Measurements from ENCODE around the gene SWAP70.

Gene SWAP70

GRCh38 chr11:9774109-9774508, 110.2 kb downstream of the SWAP70 start:
- Histone ChIP-seq H2BK120ac (ENCODE audit: low read depth, low read length) (no peak overlapping the region), H3K4me3 (ENCODE audit: insufficient read depth in 1 of 2, low read depth in 1 of 2, low read length in 2 of 2) (no peak overlapping the region), H3K23ac (ENCODE audit: low read length in 2 of 2) (no peak overlapping the region), H3K4me1 (ENCODE audit: control insufficient read depth, insufficient read depth, low read depth, low read length) (peaks cover 5% of the 10 kb centered on the region), H2BK12ac (ENCODE audit: low read length in 2 of 2) (no peak overlapping the region), H3K14ac (ENCODE audit: low read length in 2 of 2) (no peak overlapping the region), H3K27ac (ENCODE audit: low read length, poor library complexity, severe bottlenecking) (peak overlapping the region; percentile 49), H3K4me2 (ENCODE audit: low read length, poor library complexity, severe bottlenecking) (no peak overlapping the region), H3K4ac (ENCODE audit: low read depth in 1 of 2, low read length in 2 of 2) (no peak overlapping the region), H3K18ac (ENCODE audit: low read depth in 1 of 2, low read length in 2 of 2) (no peak overlapping the region), H4K8ac (ENCODE audit: low read length) (no peak overlapping the region), H4K91ac (ENCODE audit: low read length) (no peak overlapping the region), H3K9me3 (ENCODE audit: control insufficient read depth, low read length) (no peaks in the 10 kb centered on the region), H2BK5ac (ENCODE audit: low read depth, low read length, poor library complexity, severe bottlenecking) (no peak overlapping the region), H2AFZ (ENCODE audit: low read depth, low read length) (no peak overlapping the region), H2AK5ac (ENCODE audit: low read length, severe bottlenecking) (peak overlapping the region; percentile 89), H3K36me3 (ENCODE audit: control insufficient read depth in 1 of 2, insufficient read depth in 2 of 2, low read depth in 1 of 2, low read length in 2 of 2) (peaks cover 3 to 26% of the 10 kb centered on the region in 2 experiments), H3K9ac (ENCODE audit: low read length) (peak overlapping the region; percentile 35), H2BK15ac (ENCODE audit: low read depth, poor library complexity, severe bottlenecking) (no peak overlapping the region), H3K79me1 (replicated peaks; ENCODE audit: low read length, poor library complexity, severe bottlenecking) (peaks cover 9% of the 10 kb centered on the region), H3K27me3 (ENCODE audit: control insufficient read depth in 1 of 2, insufficient read depth in 1 of 2, low read length in 2 of 2) (no peaks in the 10 kb centered on the region)
- DNase-seq = no peak

DNA sequence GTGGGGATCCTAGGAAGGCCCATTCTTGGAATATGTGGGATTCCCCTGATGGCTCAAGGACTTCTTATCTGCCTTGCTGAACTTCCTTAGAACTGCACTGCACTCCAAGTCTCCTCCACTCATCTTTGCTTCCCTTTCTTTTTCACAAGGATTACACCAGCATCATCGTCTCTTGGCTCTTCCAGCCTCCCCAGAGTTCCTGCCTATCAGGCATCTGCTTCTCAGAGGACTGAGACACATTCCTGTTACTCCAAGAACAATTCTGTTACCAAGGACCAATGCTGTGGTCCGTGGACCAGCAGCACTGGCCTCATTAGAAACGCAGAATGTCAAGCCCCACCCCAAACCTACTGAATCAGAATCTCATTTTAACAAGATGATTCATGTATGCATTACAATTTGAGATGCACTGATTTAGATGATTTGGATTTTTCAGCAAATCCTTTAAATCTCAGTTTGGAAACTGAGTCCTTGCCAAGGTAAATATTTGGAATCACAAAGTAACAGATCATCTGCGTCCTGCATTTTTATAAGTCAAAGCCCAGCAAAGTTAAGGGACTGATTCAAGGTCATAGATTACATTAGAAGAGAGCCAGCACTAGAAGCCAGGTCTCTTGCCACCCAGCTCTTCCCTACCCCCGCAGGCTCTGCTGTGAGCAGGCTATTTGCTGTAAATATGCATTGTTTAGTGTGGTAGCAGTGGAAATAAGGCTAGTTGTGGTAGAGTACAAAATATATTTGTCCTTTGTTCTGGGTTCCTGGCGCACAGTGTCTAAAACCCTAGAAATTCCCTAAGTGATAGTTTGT, 110.9 kb downstream of the SWAP70 start:
- Histone ChIP-seq H3K14ac (ENCODE audit: low read length in 2 of 2) (no peak overlapping the region), H3K4me2 (ENCODE audit: low read length, poor library complexity, severe bottlenecking) (no peak overlapping the region), H4K91ac (ENCODE audit: low read length) (no peak overlapping the region), H3K4me1 (ENCODE audit: control insufficient read depth, insufficient read depth, low read depth, low read length) (peaks cover 5% of the 10 kb centered on the region), H3K27ac (ENCODE audit: low read length, poor library complexity, severe bottlenecking) (peak overlapping the region; percentile 60), H3K79me1 (replicated peaks; ENCODE audit: low read length, poor library complexity, severe bottlenecking) (peaks cover 8% of the 10 kb centered on the region), H2BK12ac (ENCODE audit: low read length in 2 of 2) (peak overlapping the region in 1 of 2 experiments; percentile 77), H4K8ac (ENCODE audit: low read length) (no peak overlapping the region), H3K9me3 (ENCODE audit: control insufficient read depth, low read length) (no peaks in the 10 kb centered on the region), H3K23ac (ENCODE audit: low read length in 2 of 2) (no peak overlapping the region), H3K9ac (ENCODE audit: low read length) (peak overlapping the region; percentile 63), H2BK120ac (ENCODE audit: low read depth, low read length) (peak overlapping the region; percentile 73), H3K36me3 (ENCODE audit: control insufficient read depth in 1 of 2, insufficient read depth in 2 of 2, low read depth in 1 of 2, low read length in 2 of 2) (peaks cover 8 to 29% of the 10 kb centered on the region in 2 experiments), H2AK5ac (ENCODE audit: low read length, severe bottlenecking) (peak overlapping the region; percentile 89), H2AFZ (ENCODE audit: low read depth, low read length) (no peak overlapping the region), H3K18ac (ENCODE audit: low read depth in 1 of 2, low read length in 2 of 2) (peak overlapping the region; percentile 8 to 50), H2BK15ac (ENCODE audit: low read depth, poor library complexity, severe bottlenecking) (no peak overlapping the region), H3K27me3 (ENCODE audit: control insufficient read depth in 1 of 2, insufficient read depth in 1 of 2, low read length in 2 of 2) (no peaks in the 10 kb centered on the region), H2BK5ac (ENCODE audit: low read depth, low read length, poor library complexity, severe bottlenecking) (no peak overlapping the region), H3K4me3 (ENCODE audit: insufficient read depth in 1 of 2, low read depth in 1 of 2, low read length in 2 of 2) (no peak overlapping the region), H3K4ac (ENCODE audit: low read depth in 1 of 2, low read length in 2 of 2) (no peak overlapping the region)
- DNase-seq = peak; percentile 44
- WGBS = 66% methylated on average over 3 of the region's 6 CpGs

DNA sequence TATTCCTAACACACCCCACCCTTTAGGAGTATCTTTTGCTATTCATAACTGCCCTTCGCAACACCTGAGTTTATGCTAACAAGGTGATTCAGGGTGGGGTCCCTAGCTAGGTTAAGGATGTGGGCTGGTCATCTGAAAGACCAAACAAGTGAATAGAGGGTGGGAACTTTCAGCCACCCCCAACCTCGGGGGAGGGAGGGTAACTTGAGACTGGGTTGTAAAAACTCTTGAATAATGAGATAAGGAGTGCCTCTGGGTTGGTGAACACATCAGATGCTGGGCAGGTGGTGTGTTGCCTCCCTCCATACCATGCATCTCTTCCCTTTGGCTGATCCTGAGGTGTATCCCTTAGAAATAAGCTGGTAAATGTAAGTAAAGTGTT, 111.5 kb downstream of the SWAP70 start:
- Histone ChIP-seq H3K18ac (ENCODE audit: low read depth in 1 of 2, low read length in 2 of 2) (no peak overlapping the region), H2AFZ (ENCODE audit: low read depth, low read length) (no peak overlapping the region), H2AK5ac (ENCODE audit: low read length, severe bottlenecking) (peak overlapping the region; percentile 43), H3K23ac (ENCODE audit: low read length in 2 of 2) (no peak overlapping the region), H2BK15ac (ENCODE audit: low read depth, poor library complexity, severe bottlenecking) (no peak overlapping the region), H3K9ac (ENCODE audit: low read length) (peak overlapping the region; percentile 63), H3K27me3 (ENCODE audit: control insufficient read depth in 1 of 2, insufficient read depth in 1 of 2, low read length in 2 of 2) (no peaks in the 10 kb centered on the region), H3K36me3 (ENCODE audit: control insufficient read depth in 1 of 2, insufficient read depth in 2 of 2, low read depth in 1 of 2, low read length in 2 of 2) (peaks cover 13 to 32% of the 10 kb centered on the region in 2 experiments), H3K14ac (ENCODE audit: low read length in 2 of 2) (no peak overlapping the region), H3K4ac (ENCODE audit: low read depth in 1 of 2, low read length in 2 of 2) (no peak overlapping the region), H3K4me2 (ENCODE audit: low read length, poor library complexity, severe bottlenecking) (no peak overlapping the region), H2BK5ac (ENCODE audit: low read depth, low read length, poor library complexity, severe bottlenecking) (peak overlapping the region; percentile 9), H4K91ac (ENCODE audit: low read length) (no peak overlapping the region), H2BK120ac (ENCODE audit: low read depth, low read length) (no peak overlapping the region), H2BK12ac (ENCODE audit: low read length in 2 of 2) (no peak overlapping the region), H3K27ac (ENCODE audit: low read length, poor library complexity, severe bottlenecking) (peak overlapping the region; percentile 22), H4K8ac (ENCODE audit: low read length) (no peak overlapping the region), H3K79me1 (replicated peaks; ENCODE audit: low read length, poor library complexity, severe bottlenecking) (peaks cover 6% of the 10 kb centered on the region), H3K4me3 (ENCODE audit: insufficient read depth in 1 of 2, low read depth in 1 of 2, low read length in 2 of 2) (no peak overlapping the region), H3K4me1 (ENCODE audit: control insufficient read depth, insufficient read depth, low read depth, low read length) (peaks cover 5% of the 10 kb centered on the region), H3K9me3 (ENCODE audit: control insufficient read depth, low read length) (no peaks in the 10 kb centered on the region)
- WGBS = 55% methylated on average over 2 of the region's 2 CpGs
- DNase-seq = no peak

- no peak overlapping the region for H3K23ac ChIP-seq (ENCODE audit: low read length in 2 of 2)
- no peak overlapping the region for H2BK12ac ChIP-seq (ENCODE audit: low read length in 2 of 2)
- H3K18ac ChIP-seq (ENCODE audit: low read depth in 1 of 2, low read length in 2 of 2) = no peak overlapping the region
- H3K4me2 ChIP-seq (ENCODE audit: low read length, poor library complexity, severe bottlenecking) = no peak overlapping the region
- H2AK5ac ChIP-seq (ENCODE audit: low read length, severe bottlenecking) = peak overlapping the region; percentile 29
- H3K4ac ChIP-seq (ENCODE audit: low read depth in 1 of 2, low read length in 2 of 2) = no peak overlapping the region
- peaks cover 7% of the 10 kb centered on the region for H3K79me1 ChIP-seq (replicated peaks; ENCODE audit: low read length, poor library complexity, severe bottlenecking)
- no peak overlapping the region for H2BK5ac ChIP-seq (ENCODE audit: low read depth, low read length, poor library complexity, severe bottlenecking)
- H3K4me1 ChIP-seq (ENCODE audit: control insufficient read depth, insufficient read depth, low read depth, low read length) = peaks cover 5% of the 10 kb centered on the region
- no peak overlapping the region for H3K9ac ChIP-seq (ENCODE audit: low read length)
- H3K14ac ChIP-seq (ENCODE audit: low read length in 2 of 2) = no peak overlapping the region
- WGBS = no CpG with 5 or more reads among the region's 1 CpG
- no peak overlapping the region for H2BK15ac ChIP-seq (ENCODE audit: low read depth, poor library complexity, severe bottlenecking)
- DNase-seq = no peak
- H2BK120ac ChIP-seq (ENCODE audit: low read depth, low read length) = no peak overlapping the region
- H2AFZ ChIP-seq (ENCODE audit: low read depth, low read length) = no peak overlapping the region
- H4K8ac ChIP-seq (ENCODE audit: low read length) = no peak overlapping the region
- no peak overlapping the region for H4K91ac ChIP-seq (ENCODE audit: low read length)
- H3K9me3 ChIP-seq (ENCODE audit: control insufficient read depth, low read length) = no peaks in the 10 kb centered on the region
- no peak overlapping the region for H3K27ac ChIP-seq (ENCODE audit: low read length, poor library complexity, severe bottlenecking)
- H3K36me3 ChIP-seq (ENCODE audit: control insufficient read depth in 1 of 2, insufficient read depth in 2 of 2, low read depth in 1 of 2, low read length in 2 of 2) = peaks cover 17 to 40% of the 10 kb centered on the region in 2 experiments
- no peak overlapping the region for H3K4me3 ChIP-seq (ENCODE audit: insufficient read depth in 1 of 2, low read depth in 1 of 2, low read length in 2 of 2)
- H3K27me3 ChIP-seq (ENCODE audit: control insufficient read depth in 1 of 2, insufficient read depth in 1 of 2, low read length in 2 of 2) = no peaks in the 10 kb centered on the region
Observed at GRCh38 chr11:9776203-9776602, 112.3 kb downstream of the SWAP70 start.

Data from mesenchymal stem cell (in vitro differentiated cells and primary cell).